Activated CD4-positive, CD25-positive, alpha-beta regulatory T cell (primary cell): ENCODE data around the gene MKX.

Source experiments
- DNase-seq, 4 experiments: peaks; one replicate each; lab custom pipeline; 2025; lab: John Stamatoyannopoulos, UW

MKX gene

GRCh38 chr10:27646604-27647175 lies 98.9 kb downstream of the MKX start:
- DNase-seq = no peak

- DNase-seq = no peak
Observed at GRCh38 chr10:27646194-27646593, 99.4 kb downstream of the MKX start.

- no peak for DNase-seq
Observed at GRCh38 chr10:27644307-27644939, 101.2 kb downstream of the MKX start.

- no peak for DNase-seq
Observed at GRCh38 chr10:27643301-27643700, 102.3 kb downstream of the MKX start.

- no peak for DNase-seq
Observed at GRCh38 chr10:27642023-27642589, 103.5 kb downstream of the MKX start.

GRCh38 chr10:27638071-27638750 lies 107.4 kb downstream of the MKX start:
- DNase-seq = no peak

GRCh38 chr10:27637601-27638000 lies 108.0 kb downstream of the MKX start:
- DNase-seq = no peak

GRCh38 chr10:27636816-27637215 lies 108.8 kb downstream of the MKX start:
- DNase-seq = no peak

- DNase-seq = no peak
Observed at GRCh38 chr10:27635699-27636270, 109.8 kb downstream of the MKX start.

- DNase-seq = no peak
Observed at GRCh38 chr10:27635290-27635689, 110.3 kb downstream of the MKX start.

GRCh38 chr10:27628621-27629020 lies 117.0 kb downstream of the MKX start:
- DNase-seq = no peak

- DNase-seq = no peak
Observed at GRCh38 chr10:27626890-27627289, 118.7 kb downstream of the MKX start.

- no peak for DNase-seq
Observed at GRCh38 chr10:27625452-27626211, 120.0 kb downstream of the MKX start.

GRCh38 chr10:27624941-27625340 lies 120.7 kb downstream of the MKX start:
- no peak for DNase-seq
